Colonic mucosa (tissue), 4 donors: Measurements from ENCODE around the gene TMED8. TPM values are rescaled to one million over a fixed set of nuclear protein-coding genes. Genes with fewer than 3 reads are reported as not detected.
"Not testable (repeated sequence)": the region's sequence is repeated elsewhere in the genome, so short reads cannot be mapped to it uniquely, and the experiment has no call there.

Experiments
- DNase-seq: peaks from one replicate; pipeline ENCODE4 v3.0.0-alpha.2; 2020
- H3K27ac ChIP-seq: fragments of 200-600 bp; one replicate; pipeline ENCODE4 v1.8.0; 2021
- H3K27me3 ChIP-seq: fragments of 200-600 bp; one replicate; pipeline ENCODE4 v1.8.0; 2021
- H3K36me3 ChIP-seq: fragments of 200-600 bp; one replicate; pipeline ENCODE4 v1.8.0; 2021
- H3K4me1 ChIP-seq: fragments of 200-600 bp; one replicate; pipeline ENCODE4 v1.8.0; 2021; ENCODE audit warnings: mild to moderate bottlenecking
- H3K4me3 ChIP-seq: fragments of 200-600 bp; one replicate; pipeline ENCODE4 v1.8.0; 2021
- H3K9ac ChIP-seq, 2 donors: one replicate each; pipeline ENCODE4 v1.7.0; 2013; ENCODE audit warnings: control low read depth in 2 of 2, low read depth in 2 of 2, low read length in 2 of 2
- H3K9me3 ChIP-seq: fragments of 200-600 bp; one replicate; pipeline ENCODE4 v1.8.0; 2021
- intact Hi-C: fragments of 100-400 bp; cut with DNase I; formaldehyde crosslinking; loops from one replicate; pipeline ENCODE4 v1.14.1; 2022
- total RNA-seq, 2 donors: library from RNA; stranded (reverse); fragmentation: NEBNext Ultra II Directional in 1 of 2; extraction: Animal tissue kit (Norgen Biotek cat#: 25700) in 1 of 2; gene quantifications; one replicate each; pipeline ENCODE4 v1.2.1, GENCODE V29; 2021
- TF ChIP-seq, protein P1 (sequence below): fragments of 200-600 bp; IDR thresholded peaks from one replicate; pipeline ENCODE4 v1.8.0; 2022; ENCODE audit warnings: antibody characterized with exemption, mild to moderate bottlenecking
- donor health status: healthy.
- donor health status: DM: no; HTN: no; CAD: no.
- donor health status: DM: no; HTN: no; CAD: no.

TMED8 gene
- total RNA-seq, 2 donors from 2014 or later = 8.6 to 9.4 TPM

DNA sequence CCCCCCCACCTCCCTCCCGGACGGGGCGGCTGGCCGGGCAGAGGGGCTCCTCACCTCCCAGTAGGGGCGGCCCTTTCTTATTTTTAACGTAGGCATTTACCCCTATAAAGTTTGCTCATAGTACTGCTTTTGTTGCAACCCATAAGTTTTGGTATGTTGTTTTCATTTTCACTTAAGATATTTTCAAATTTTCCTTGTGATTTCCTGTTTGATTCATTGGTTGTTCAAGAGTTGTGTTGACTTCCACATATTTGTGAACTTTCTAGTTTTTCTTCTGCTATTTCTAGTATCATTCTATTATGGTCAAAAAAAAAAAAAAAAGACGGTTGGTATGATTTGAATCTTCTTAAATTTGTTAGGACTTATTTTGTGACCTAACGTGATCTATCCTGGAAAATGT is 39.9 kb upstream of the TMED8 start:
- H3K9me3 ChIP-seq = no peaks in the 10 kb centered on the region
- no peaks in the 10 kb centered on the region for H3K4me1 ChIP-seq
- no peaks in the 10 kb centered on the region for H3K27me3 ChIP-seq
- no peak overlapping the region for H3K27ac ChIP-seq
- DNase-seq = no peak
- TF ChIP-seq, protein P1, sequence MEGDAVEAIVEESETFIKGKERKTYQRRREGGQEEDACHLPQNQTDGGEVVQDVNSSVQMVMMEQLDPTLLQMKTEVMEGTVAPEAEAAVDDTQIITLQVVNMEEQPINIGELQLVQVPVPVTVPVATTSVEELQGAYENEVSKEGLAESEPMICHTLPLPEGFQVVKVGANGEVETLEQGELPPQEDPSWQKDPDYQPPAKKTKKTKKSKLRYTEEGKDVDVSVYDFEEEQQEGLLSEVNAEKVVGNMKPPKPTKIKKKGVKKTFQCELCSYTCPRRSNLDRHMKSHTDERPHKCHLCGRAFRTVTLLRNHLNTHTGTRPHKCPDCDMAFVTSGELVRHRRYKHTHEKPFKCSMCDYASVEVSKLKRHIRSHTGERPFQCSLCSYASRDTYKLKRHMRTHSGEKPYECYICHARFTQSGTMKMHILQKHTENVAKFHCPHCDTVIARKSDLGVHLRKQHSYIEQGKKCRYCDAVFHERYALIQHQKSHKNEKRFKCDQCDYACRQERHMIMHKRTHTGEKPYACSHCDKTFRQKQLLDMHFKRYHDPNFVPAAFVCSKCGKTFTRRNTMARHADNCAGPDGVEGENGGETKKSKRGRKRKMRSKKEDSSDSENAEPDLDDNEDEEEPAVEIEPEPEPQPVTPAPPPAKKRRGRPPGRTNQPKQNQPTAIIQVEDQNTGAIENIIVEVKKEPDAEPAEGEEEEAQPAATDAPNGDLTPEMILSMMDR = no peak
- no peak overlapping the region for H3K9ac ChIP-seq
- no peaks in the 10 kb centered on the region for H3K36me3 ChIP-seq
- intact Hi-C loops = no loop called here
- no peak overlapping the region for H3K4me3 ChIP-seq

DNA sequence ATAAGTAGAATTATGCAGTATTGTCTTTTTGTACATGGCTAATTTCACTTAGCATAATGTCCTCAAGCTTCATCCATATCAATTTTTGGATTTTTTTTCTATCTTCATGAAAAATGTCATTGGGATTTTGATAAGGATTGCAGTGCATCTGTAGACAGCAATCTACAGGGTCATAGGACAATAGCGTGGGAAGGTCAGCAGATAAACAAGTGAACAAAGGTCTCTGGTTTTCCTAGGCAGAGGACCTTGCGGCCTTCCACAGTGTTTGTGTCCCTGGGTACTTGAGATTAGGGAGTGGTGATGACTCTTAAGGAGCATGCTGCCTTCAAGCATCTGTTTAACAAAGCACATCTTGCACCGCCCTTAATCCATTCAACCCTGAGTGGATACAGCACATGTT is 39.2 kb upstream of the TMED8 start:
- H3K36me3 ChIP-seq, H3K27ac ChIP-seq, H3K27me3 ChIP-seq, H3K9ac ChIP-seq, intact Hi-C loops, H3K4me3 ChIP-seq, DNase-seq, H3K9me3 ChIP-seq, H3K4me1 ChIP-seq: not testable (repeated sequence)

DNA sequence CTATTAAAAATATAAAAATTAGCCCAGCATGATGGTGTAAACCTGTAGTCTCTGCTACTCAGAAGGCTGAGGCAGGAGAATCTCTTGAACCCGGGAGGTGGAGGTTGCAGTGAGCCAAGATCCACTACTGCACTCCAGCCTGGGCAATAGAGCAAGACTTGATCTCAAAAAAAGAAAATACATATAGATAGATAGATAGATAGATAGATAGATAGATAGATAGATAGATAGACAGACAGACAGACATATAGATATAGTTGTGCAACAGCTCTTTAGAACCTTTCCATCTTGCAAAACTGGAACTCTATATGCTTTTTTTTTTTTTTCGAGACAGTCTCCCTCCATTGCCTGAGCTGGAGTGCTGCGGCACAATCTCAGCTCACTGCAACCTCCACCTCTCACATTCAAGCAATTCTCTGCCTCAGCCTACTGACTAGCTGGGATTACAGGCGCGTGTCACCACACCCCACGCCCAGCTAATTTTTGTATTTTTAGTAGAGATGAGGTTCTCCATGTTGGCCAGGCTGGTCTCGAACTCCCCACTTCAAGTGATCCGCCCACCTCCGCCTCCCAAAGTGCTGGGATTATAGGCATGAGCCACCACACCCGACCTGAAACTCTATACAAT is 38.6 kb upstream of the TMED8 start:
- H3K4me3 ChIP-seq, H3K9me3 ChIP-seq, H3K4me1 ChIP-seq, H3K27ac ChIP-seq, intact Hi-C loops, H3K36me3 ChIP-seq, H3K27me3 ChIP-seq, DNase-seq, H3K9ac ChIP-seq: not testable (repeated sequence)

DNA sequence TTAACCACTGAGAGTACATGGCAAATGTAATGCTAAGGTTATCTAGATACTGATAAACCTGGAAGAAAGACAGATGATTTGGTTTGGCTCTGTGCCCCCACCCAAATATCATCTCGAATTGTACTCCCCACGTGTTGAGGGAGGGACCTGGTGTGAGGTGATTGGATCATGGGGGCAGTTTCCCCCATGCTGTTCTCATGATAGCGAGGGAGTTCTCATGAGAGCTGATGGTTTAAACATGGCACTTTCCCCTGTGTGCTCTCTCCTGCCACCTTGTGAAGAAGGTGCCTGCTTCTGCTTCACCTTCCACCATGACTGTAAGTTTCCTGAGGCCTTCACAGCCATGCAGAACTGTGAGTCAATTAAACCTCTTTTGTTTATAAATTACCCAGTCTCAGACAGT is 32.2 kb upstream of the TMED8 start:
- DNase-seq = no peak
- TF ChIP-seq, protein P1 = no peak
- no peak overlapping the region for H3K4me3 ChIP-seq
- H3K4me1 ChIP-seq = no peaks in the 10 kb centered on the region
- intact Hi-C loops = no loop called here
- no peaks in the 10 kb centered on the region for H3K27me3 ChIP-seq
- H3K9ac ChIP-seq = no peak overlapping the region
- no peaks in the 10 kb centered on the region for H3K36me3 ChIP-seq
- H3K27ac ChIP-seq = no peak overlapping the region
- no peaks in the 10 kb centered on the region for H3K9me3 ChIP-seq

DNA sequence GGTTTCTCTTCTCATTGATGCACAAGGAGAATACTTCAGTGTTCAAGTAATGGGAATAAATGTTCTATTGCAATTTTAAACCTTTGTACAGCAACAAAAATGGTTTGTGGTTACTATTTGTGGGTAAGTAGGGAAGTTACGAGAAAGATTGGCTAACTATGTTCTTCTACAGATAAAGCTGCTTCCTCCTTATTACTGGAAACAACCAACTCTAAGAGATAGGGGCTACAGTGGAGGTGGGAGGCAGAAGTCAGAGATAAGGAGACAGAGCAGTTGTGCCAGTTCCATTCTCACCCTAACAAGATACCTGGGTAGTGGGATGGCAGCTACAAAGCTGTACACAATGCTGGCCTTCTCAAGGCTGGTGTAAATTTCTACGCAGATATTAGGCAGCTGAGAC is 30.3 kb upstream of the TMED8 start:
- Histone ChIP-seq H3K27ac (no peak overlapping the region), H3K27me3 (no peaks in the 10 kb centered on the region), H3K4me3 (no peak overlapping the region), H3K36me3 (no peaks in the 10 kb centered on the region), H3K9me3 (no peaks in the 10 kb centered on the region), H3K4me1 (no peaks in the 10 kb centered on the region), H3K9ac (no peak overlapping the region)
- intact Hi-C loops = no loop called here
- TF ChIP-seq, protein P1 = no peak
- no peak for DNase-seq

DNA sequence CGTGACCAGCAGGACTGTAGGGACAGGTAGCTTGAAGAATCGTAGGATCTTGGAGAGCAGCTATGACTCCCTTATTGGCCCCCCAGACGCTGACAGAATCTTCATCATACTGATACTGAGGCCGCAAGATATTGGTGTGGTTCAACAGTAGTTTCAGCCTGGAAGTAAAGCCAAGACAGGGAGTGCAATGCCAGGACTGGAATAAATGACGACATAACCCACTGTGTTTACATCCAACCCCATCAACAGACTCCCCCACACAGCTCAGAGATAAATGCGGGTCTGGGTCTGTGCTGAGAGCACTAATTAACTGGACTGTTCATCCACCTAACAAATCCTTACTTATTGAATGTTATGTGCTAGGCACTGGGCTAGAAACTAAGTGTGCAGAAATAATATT is 29.8 kb upstream of the TMED8 start:
- no peaks in the 10 kb centered on the region for H3K9me3 ChIP-seq
- H3K4me3 ChIP-seq = no peak overlapping the region
- no peak overlapping the region for H3K9ac ChIP-seq
- H3K36me3 ChIP-seq = no peaks in the 10 kb centered on the region
- H3K4me1 ChIP-seq = no peaks in the 10 kb centered on the region
- H3K27ac ChIP-seq = no peak overlapping the region
- DNase-seq = no peak
- intact Hi-C loops = no loop called here
- H3K27me3 ChIP-seq = no peaks in the 10 kb centered on the region
- TF ChIP-seq, protein P1 = no peak
